T-helper 2 cell treated with Interferon-gamma antibody and Interleukin-4, amounts not matched to agents 100 ng/mL and 5 ng/mL, for 36 hours (primary cell): ENCODE data around the gene CENPM. TPM values are rescaled to one million over a fixed set of nuclear protein-coding genes. Genes with fewer than 3 reads are reported as not detected.

ENCODE experiments used
- intact Hi-C: fragments of 100-400 bp; cut with micrococcal nuclease; formaldehyde crosslinking; loops from one replicate; pipeline ENCODE4 v1.15.1; 2023
- total RNA-seq: library from RNA; stranded (reverse); gene quantifications from 2 replicates; pipeline ENCODE4 v1.2.3, GENCODE V29; 2022

The CENPM gene
- total RNA-seq, 1 donor from 2014 or later, result 67.5 TPM

DNA sequence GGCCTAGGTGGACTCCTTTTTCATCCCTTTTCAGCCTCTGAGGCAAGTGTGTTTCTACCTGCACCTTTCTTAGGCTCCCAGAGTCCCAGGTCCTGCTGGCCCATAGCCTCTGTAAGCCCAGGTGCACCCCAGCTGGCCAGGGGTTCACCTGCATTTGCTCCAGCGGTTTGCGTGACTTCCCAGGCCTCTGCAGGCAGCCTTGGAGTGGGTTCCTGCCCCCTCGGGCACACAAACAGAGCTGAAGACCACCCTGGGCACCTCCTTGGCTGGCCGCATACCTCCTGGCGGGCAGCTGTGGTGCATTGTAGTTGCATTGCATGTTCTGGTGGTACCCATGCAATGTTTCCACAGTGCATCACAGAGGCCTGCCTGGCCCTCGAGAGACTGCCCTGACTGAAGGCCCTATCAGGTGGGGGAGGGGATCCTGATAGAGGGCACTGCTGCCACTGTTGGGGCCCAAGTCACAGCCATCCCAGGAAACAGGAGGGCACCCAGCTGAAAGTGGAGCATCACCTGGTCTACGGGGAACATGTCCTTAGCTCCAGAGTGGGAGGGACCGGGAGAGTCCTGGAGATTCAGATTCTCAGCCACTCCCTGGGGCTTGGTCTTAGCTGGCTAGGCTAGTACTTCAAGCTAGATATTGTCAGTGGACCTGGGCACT, 46.2 kb downstream of the CENPM start:
- intact Hi-C loops, result no loop called here

DNA sequence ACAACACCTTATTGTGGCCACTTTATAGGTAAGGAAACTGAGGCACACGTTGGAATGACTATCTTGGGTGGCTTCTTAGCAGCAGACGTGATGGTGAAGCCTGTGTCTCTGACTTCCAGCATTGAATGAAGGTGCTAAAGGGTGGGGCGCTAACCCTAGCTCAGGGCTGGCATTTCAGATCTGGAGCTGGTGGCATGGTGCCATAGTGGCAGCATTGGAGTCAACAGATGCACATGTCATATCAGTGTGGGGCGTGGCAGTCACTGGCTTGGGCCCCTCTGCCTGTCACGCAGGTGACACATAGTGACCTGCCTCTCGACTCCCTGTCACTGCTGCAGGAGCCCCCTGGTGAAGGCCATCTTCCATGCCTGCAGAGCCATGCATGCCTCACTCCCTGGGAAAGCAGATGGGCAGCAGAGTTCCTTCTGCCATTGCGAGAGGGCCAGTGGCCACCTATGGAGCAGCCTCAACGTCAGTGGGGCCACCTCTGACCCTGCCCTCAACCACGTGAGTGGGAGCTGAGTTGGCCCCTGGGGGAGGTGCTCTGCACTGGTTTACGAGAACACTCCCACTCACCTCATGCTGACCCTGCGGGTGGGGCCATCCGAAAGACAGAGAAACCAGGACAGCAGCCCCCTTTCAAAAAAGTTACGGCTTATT, 46.8 kb downstream of the CENPM start:
- intact Hi-C loops, result no loop called here

DNA sequence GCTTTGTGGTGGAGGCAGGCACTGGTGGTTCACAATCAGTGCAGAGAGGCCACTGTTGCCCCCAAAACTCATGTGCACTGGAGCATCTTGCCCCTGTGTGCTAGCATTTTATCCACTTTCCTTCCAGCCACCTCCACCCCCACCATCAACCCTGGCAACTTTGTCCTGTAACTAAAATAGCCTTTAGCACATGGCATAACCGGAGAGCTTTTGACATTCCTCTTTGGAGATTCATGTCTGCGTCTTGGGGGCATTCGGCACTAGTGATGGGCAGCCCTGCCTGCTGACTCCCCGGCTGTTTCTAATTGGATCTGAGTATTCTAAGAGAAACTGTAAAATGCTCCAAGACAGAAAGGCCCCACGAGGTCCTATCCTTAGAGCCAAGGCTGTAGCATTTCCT, 47.8 kb downstream of the CENPM start:
- intact Hi-C loops, result no loop called here

- intact Hi-C loops, result no loop called here
Measured at GRCh38 chr22:41898645-41899044, 48.3 kb downstream of the CENPM start.

DNA sequence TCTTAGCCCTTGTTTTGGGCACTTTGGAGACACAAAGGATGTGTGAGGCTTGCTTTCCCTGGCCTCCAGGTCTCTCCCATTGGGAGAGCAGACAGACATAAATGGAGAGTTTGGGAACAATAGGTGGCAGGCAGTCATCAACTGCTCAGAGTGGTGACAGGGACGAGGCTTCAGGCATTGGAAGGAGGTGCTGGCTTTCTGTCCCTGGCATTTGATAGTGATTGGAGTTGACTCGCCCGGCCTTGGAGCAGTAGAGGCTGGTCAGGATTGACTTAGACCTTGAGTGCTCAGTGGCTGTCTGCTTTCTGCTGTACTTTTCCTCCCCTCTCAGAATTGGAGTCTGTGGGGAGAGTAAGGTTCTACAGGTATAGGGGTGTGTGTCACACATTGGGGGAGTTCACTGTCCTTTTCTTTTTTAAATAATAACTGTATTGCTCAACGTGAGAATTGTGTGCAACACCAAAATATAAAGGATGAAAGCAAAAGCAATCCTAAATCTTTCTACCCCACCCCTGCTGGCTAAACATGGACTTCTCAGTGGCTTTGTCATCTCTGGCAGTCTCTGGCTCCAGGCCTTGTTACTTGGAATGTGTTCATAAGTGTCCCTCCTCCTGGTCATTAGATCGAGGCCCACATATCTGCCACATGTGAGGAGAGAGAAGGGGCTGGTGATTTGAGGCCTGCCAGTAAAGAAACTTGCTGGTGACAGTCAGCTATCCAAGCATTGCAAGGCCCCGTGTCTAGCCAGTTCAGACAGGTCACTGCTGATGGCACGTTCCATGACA, 53.2 kb downstream of the CENPM start:
- intact Hi-C loops, result no loop called here

DNA sequence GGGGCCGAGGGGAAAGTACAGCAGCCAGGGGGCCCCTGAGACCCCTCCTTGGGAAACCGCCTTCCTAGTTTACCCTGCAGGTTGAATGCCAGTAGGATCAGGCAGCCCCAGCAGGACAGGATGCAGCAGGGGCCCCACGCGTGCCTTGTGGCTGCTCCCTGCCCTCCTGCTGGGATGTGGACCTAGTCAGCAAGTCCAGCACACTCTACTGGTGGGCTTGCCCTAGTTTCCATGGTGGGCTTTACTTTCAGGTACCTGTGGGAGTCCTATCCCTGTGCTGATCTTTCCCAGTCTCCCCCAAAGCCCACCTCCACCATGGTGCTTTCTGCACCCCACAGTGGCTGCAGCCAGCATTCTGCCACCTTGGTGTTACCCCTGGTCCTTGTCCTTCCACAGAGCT, 54.2 kb downstream of the CENPM start:
- intact Hi-C loops, result no loop called here

DNA sequence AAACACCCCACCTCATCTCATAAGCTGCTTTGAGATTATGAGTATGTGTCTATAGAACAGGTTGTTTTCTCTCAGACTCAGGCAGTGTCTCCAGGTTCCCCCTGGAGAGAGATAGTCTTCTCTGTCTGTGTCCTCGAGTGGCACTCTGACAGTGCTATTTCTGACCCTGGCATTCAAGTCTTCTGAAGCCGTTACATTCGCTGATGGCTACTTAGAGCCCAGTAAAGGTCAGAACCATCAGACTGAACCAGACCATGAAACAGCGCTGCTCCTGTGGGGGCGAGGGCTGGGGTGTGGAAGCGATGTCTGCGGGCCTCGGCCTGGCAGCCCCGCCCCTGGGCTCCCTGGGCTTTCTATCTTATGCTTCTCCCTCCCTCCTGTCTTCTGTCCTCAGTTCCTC, 55.5 kb downstream of the CENPM start:
- intact Hi-C loops, result no loop called here

Other genes with a start within 250 kb of the CENPM start
- gene MEI1, start 247.6 kb downstream of the CENPM start, total RNA-seq, result 31.8 and 37.0 TPM in 2 replicates
- 16.7 and 18.4 TPM in 2 replicates for gene CCDC134, start 146.5 kb downstream of the CENPM start, total RNA-seq
- gene SREBF2, start 114.0 kb downstream of the CENPM start, total RNA-seq, result 131 and 132 TPM in 2 replicates
- 0.41 TPM in 1 of 2 replicates, not detected in the other for gene SHISA8, start 32.1 kb downstream of the CENPM start, total RNA-seq
- gene TNFRSF13C, start 20.3 kb downstream of the CENPM start, total RNA-seq, result 1.3 and 1.5 TPM in 2 replicates
- gene SEPTIN3, start 22.3 kb upstream of the CENPM start, total RNA-seq, result 4.0 and 4.6 TPM in 2 replicates
- gene WBP2NL, start 51.6 kb upstream of the CENPM start, total RNA-seq, result 2.0 and 3.3 TPM in 2 replicates
- 37.9 and 38.7 TPM in 2 replicates for gene NAGA, start 123.7 kb upstream of the CENPM start, total RNA-seq
- 4.0 and 4.2 TPM in 2 replicates for gene PHETA2, start 127.1 kb upstream of the CENPM start, total RNA-seq
- gene SMDT1, start 132.5 kb upstream of the CENPM start, total RNA-seq, result 98.6 and 105 TPM in 2 replicates
- 74.3 and 80.7 TPM in 2 replicates for gene NDUFA6, start 143.6 kb upstream of the CENPM start, total RNA-seq
- 4.5 and 5.8 TPM in 2 replicates for gene CYP2D6, start 183.7 kb upstream of the CENPM start, total RNA-seq